ENCODE measurements around the gene SLIT2.

Gene SLIT2

GRCh38 chr4:20289782-20290181 is 38.1 kb downstream of the SLIT2 start:
- no peaks in the 10 kb centered on the region for H3K36me3 ChIP-seq (ENCODE audit: insufficient read depth)
- H3K4me2 ChIP-seq, result no peak overlapping the region

GRCh38 chr4:20292739-20293138 is 41.0 kb downstream of the SLIT2 start:
- Histone ChIP-seq H2AFZ (ENCODE audit: low read depth) (no peak overlapping the region), H3K27me3 (ENCODE audit: insufficient read depth, low read depth) (no peaks in the 10 kb centered on the region), H3K27ac (no peak overlapping the region), H3K9ac (no peak overlapping the region), H3K79me2 (ENCODE audit: insufficient read depth, low read depth) (no peaks in the 10 kb centered on the region), H4K20me1 (ENCODE audit: insufficient read depth) (no peaks in the 10 kb centered on the region), H3K4me2 (no peak overlapping the region), H3K36me3 (ENCODE audit: insufficient read depth) (no peaks in the 10 kb centered on the region), H3K4me3 (IDR thresholded peaks at IDR 0.05; ENCODE audit: insufficient read depth, low read depth, low read length) (no peak overlapping the region), H3K4me1 (ENCODE audit: low read depth, poor library complexity, severe bottlenecking) (no peaks in the 10 kb centered on the region)
- TF ChIP-seq CTCF (conservative IDR thresholded peaks at IDR 0.05; ENCODE audit: low read depth, low read length), result no peak

More at GRCh38 chr4:20289782-20290181, 38.1 kb downstream of the SLIT2 start:
- no peak for TF ChIP-seq CTCF (conservative IDR thresholded peaks at IDR 0.05; ENCODE audit: low read depth, low read length)
- H3K4me1 ChIP-seq (ENCODE audit: low read depth, poor library complexity, severe bottlenecking), result no peaks in the 10 kb centered on the region
- H3K4me3 ChIP-seq (IDR thresholded peaks at IDR 0.05; ENCODE audit: insufficient read depth, low read depth, low read length), result no peak overlapping the region
- H3K27me3 ChIP-seq (ENCODE audit: insufficient read depth, low read depth), result no peaks in the 10 kb centered on the region
- H2AFZ ChIP-seq (ENCODE audit: low read depth), result no peak overlapping the region
- no peaks in the 10 kb centered on the region for H4K20me1 ChIP-seq (ENCODE audit: insufficient read depth)
- H3K79me2 ChIP-seq (ENCODE audit: insufficient read depth, low read depth), result no peaks in the 10 kb centered on the region
- H3K9ac ChIP-seq, result no peak overlapping the region
- H3K27ac ChIP-seq, result no peak overlapping the region

- no peak overlapping the region for H3K9ac ChIP-seq
- H3K27me3 ChIP-seq (ENCODE audit: insufficient read depth, low read depth), result no peaks in the 10 kb centered on the region
- H3K4me3 ChIP-seq (IDR thresholded peaks at IDR 0.05; ENCODE audit: insufficient read depth, low read depth, low read length), result no peak overlapping the region
- H2AFZ ChIP-seq (ENCODE audit: low read depth), result no peak overlapping the region
- H4K20me1 ChIP-seq (ENCODE audit: insufficient read depth), result no peaks in the 10 kb centered on the region
- no peaks in the 10 kb centered on the region for H3K36me3 ChIP-seq (ENCODE audit: insufficient read depth)
- H3K79me2 ChIP-seq (ENCODE audit: insufficient read depth, low read depth), result no peaks in the 10 kb centered on the region
- no peak overlapping the region for H3K4me2 ChIP-seq
- TF ChIP-seq CTCF (conservative IDR thresholded peaks at IDR 0.05; ENCODE audit: low read depth, low read length), result no peak
- no peaks in the 10 kb centered on the region for H3K4me1 ChIP-seq (ENCODE audit: low read depth, poor library complexity, severe bottlenecking)
- H3K27ac ChIP-seq, result no peak overlapping the region
Measured at GRCh38 chr4:20297261-20297660, 45.6 kb downstream of the SLIT2 start.

- no peaks in the 10 kb centered on the region for H3K4me1 ChIP-seq (ENCODE audit: low read depth, poor library complexity, severe bottlenecking)
- H2AFZ ChIP-seq (ENCODE audit: low read depth), result no peak overlapping the region
- H4K20me1 ChIP-seq (ENCODE audit: insufficient read depth), result no peaks in the 10 kb centered on the region
- H3K4me2 ChIP-seq, result no peak overlapping the region
- no peaks in the 10 kb centered on the region for H3K36me3 ChIP-seq (ENCODE audit: insufficient read depth)
- TF ChIP-seq CTCF (conservative IDR thresholded peaks at IDR 0.05; ENCODE audit: low read depth, low read length), result no peak
- H3K79me2 ChIP-seq (ENCODE audit: insufficient read depth, low read depth), result no peaks in the 10 kb centered on the region
- H3K4me3 ChIP-seq (IDR thresholded peaks at IDR 0.05; ENCODE audit: insufficient read depth, low read depth, low read length), result no peak overlapping the region
- H3K27me3 ChIP-seq (ENCODE audit: insufficient read depth, low read depth), result no peaks in the 10 kb centered on the region
- no peak overlapping the region for H3K9ac ChIP-seq
- H3K27ac ChIP-seq, result no peak overlapping the region
Measured at GRCh38 chr4:20297783-20298182, 46.1 kb downstream of the SLIT2 start.

Data from KMS-11 (cell line).